ENCODE measurements around the gene BTAF1. TPM values are rescaled to one million over a fixed set of nuclear protein-coding genes. Genes with fewer than 3 reads are reported as not detected.

Gene BTAF1
- polyA plus RNA-seq, 6 donors from 2014 or later: 9.2 to 25.8 (median 16.1) TPM

GRCh38 chr10:91974960-91975359, 51.4 kb downstream of the BTAF1 start:
- Mint-ChIP-seq H3K27ac (no peak overlapping the region), H3K4me1 (peaks cover 0 to 4% (median 0%) of the 10 kb centered on the region in 3 donors), H3K27me3 (no peaks in the 10 kb centered on the region), H3K4me3 (no peak overlapping the region), H3K36me3 (peaks cover 3 to 34% of the 10 kb centered on the region in 2 donors), H3K9me3 (peaks cover 0 to 2% (median 0%) of the 10 kb centered on the region in 7 donors)
- DNase-seq (no peak), ATAC-seq (ENCODE audit: low read depth in 2 of 2) (no peak)

GRCh38 chr10:91975438-91975837, 51.9 kb downstream of the BTAF1 start:
- H3K9me3 Mint-ChIP-seq: peaks cover 0 to 2% (median 0%) of the 10 kb centered on the region in 7 donors
- no peaks in the 10 kb centered on the region for H3K27me3 Mint-ChIP-seq
- no peak overlapping the region for H3K4me3 Mint-ChIP-seq
- ATAC-seq (ENCODE audit: low read depth in 2 of 2) (no peak), DNase-seq (no peak)
- peaks cover 0 to 29% of the 10 kb centered on the region in 2 donors for H3K36me3 Mint-ChIP-seq
- H3K27ac Mint-ChIP-seq: peak overlapping the region in 1 of 6 donors; percentile 4
- peaks cover 0 to 4% (median 0%) of the 10 kb centered on the region in 3 donors for H3K4me1 Mint-ChIP-seq

- Mint-ChIP-seq H3K27ac (peak overlapping the region in 5 of 6 donors; percentile 0 to 70 (median 11)), H3K36me3 (peaks cover 0 to 22% of the 10 kb centered on the region in 2 donors)
- no peak for ATAC-seq (ENCODE audit: low read depth in 2 of 2)
These were observed 52.9 kb downstream of the BTAF1 start for GRCh38 chr10:91976317-91977051.

GRCh38 chr10:91977491-91977890, 53.9 kb downstream of the BTAF1 start:
- Mint-ChIP-seq H3K4me1 (peaks cover 0 to 4% (median 0%) of the 10 kb centered on the region in 3 donors), H3K27ac (peak overlapping the region in 1 of 6 donors; percentile 1), H3K36me3 (peaks cover 1 to 14% of the 10 kb centered on the region in 2 donors), H3K9me3 (peaks cover 0 to 2% (median 0%) of the 10 kb centered on the region in 7 donors), H3K27me3 (no peaks in the 10 kb centered on the region), H3K4me3 (no peak overlapping the region)
- ATAC-seq (ENCODE audit: low read depth in 2 of 2) (no peak), DNase-seq (no peak)

More at GRCh38 chr10:91976317-91977051, 52.9 kb downstream of the BTAF1 start:
- Mint-ChIP-seq H3K4me3 (no peak overlapping the region), H3K4me1 (peaks cover 0 to 4% (median 0%) of the 10 kb centered on the region in 3 donors), H3K9me3 (peaks cover 0 to 2% (median 0%) of the 10 kb centered on the region in 7 donors), H3K27me3 (no peaks in the 10 kb centered on the region)
- no peak for DNase-seq

- ATAC-seq (ENCODE audit: low read depth in 2 of 2): no peak
- no peaks in the 10 kb centered on the region for H3K27me3 Mint-ChIP-seq
- H3K9me3 Mint-ChIP-seq: peaks cover 0 to 2% (median 0%) of the 10 kb centered on the region in 7 donors
- peaks cover 12 to 17% of the 10 kb centered on the region in 2 donors for H3K36me3 Mint-ChIP-seq
- peaks cover 0 to 4% (median 0%) of the 10 kb centered on the region in 3 donors for H3K4me1 Mint-ChIP-seq
- peak overlapping the region in 2 of 6 donors; percentile 12 to 42 for H3K27ac Mint-ChIP-seq
- no peak for DNase-seq
- no peak overlapping the region for H3K4me3 Mint-ChIP-seq
These were observed 55.0 kb downstream of the BTAF1 start for GRCh38 chr10:91978585-91978984.

- ATAC-seq (ENCODE audit: low read depth in 2 of 2) (no peak), DNase-seq (no peak)
- Mint-ChIP-seq H3K27me3 (no peaks in the 10 kb centered on the region), H3K27ac (peak overlapping the region in 2 of 6 donors; percentile 9 to 23), H3K4me3 (no peak overlapping the region), H3K36me3 (peaks cover 19 to 26% of the 10 kb centered on the region in 2 donors), H3K9me3 (peaks cover 0 to 2% (median 0%) of the 10 kb centered on the region in 7 donors), H3K4me1 (peaks cover 0 to 4% (median 0%) of the 10 kb centered on the region in 3 donors)
These were observed 56.7 kb downstream of the BTAF1 start for GRCh38 chr10:91980319-91980718.

- Mint-ChIP-seq H3K36me3 (peaks cover 41 to 44% of the 10 kb centered on the region in 2 donors), H3K4me3 (no peak overlapping the region), H3K27me3 (no peaks in the 10 kb centered on the region), H3K9me3 (peaks cover 0 to 2% (median 0%) of the 10 kb centered on the region in 7 donors), H3K4me1 (peaks cover 0 to 10% (median 0%) of the 10 kb centered on the region in 3 donors), H3K27ac (peak overlapping the region in 2 of 6 donors; percentile 2 to 29)
- DNase-seq (no peak), ATAC-seq (ENCODE audit: low read depth in 2 of 2) (no peak)
These were observed 59.8 kb downstream of the BTAF1 start for GRCh38 chr10:91983416-91983815.

GRCh38 chr10:91987397-91988037, 63.9 kb downstream of the BTAF1 start:
- H3K27me3 Mint-ChIP-seq: no peaks in the 10 kb centered on the region
- peaks cover 39 to 40% of the 10 kb centered on the region in 2 donors for H3K36me3 Mint-ChIP-seq
- H3K27ac Mint-ChIP-seq: peak overlapping the region in 1 of 6 donors; percentile 15
- peaks cover 0 to 6% (median 0%) of the 10 kb centered on the region in 3 donors for H3K4me1 Mint-ChIP-seq
- ATAC-seq (ENCODE audit: low read depth in 2 of 2) (no peak), DNase-seq (no peak)
- peak overlapping the region in 1 of 8 donors; percentile 16 for H3K4me3 Mint-ChIP-seq
- no peaks in the 10 kb centered on the region for H3K9me3 Mint-ChIP-seq

GRCh38 chr10:91992031-91992430, 68.5 kb downstream of the BTAF1 start:
- peaks cover 0 to 6% (median 0%) of the 10 kb centered on the region in 3 donors for H3K4me1 Mint-ChIP-seq
- no peak overlapping the region for H3K4me3 Mint-ChIP-seq
- no peak for ATAC-seq (ENCODE audit: low read depth in 2 of 2)
- no peaks in the 10 kb centered on the region for H3K9me3 Mint-ChIP-seq
- no peaks in the 10 kb centered on the region for H3K27me3 Mint-ChIP-seq
- no peak for DNase-seq
- peak overlapping the region in 1 of 6 donors; percentile 49 for H3K27ac Mint-ChIP-seq
- peaks cover 12 to 28% of the 10 kb centered on the region in 2 donors for H3K36me3 Mint-ChIP-seq

GRCh38 chr10:91996266-91996665, 72.7 kb downstream of the BTAF1 start:
- Mint-ChIP-seq H3K27ac (no peak overlapping the region), H3K4me3 (no peak overlapping the region), H3K9me3 (peaks cover 0 to 6% (median 2%) of the 10 kb centered on the region in 7 donors), H3K36me3 (peaks cover 8 to 35% of the 10 kb centered on the region in 2 donors), H3K4me1 (peaks cover 0 to 5% (median 0%) of the 10 kb centered on the region in 3 donors), H3K27me3 (no peaks in the 10 kb centered on the region)
- DNase-seq: no peak
- no peak for ATAC-seq (ENCODE audit: low read depth in 2 of 2)

GRCh38 chr10:92001581-92001980, 78.0 kb downstream of the BTAF1 start:
- Mint-ChIP-seq H3K4me1 (peaks cover 0 to 10% (median 0%) of the 10 kb centered on the region in 3 donors), H3K36me3 (peaks cover 17 to 40% of the 10 kb centered on the region in 2 donors), H3K9me3 (peaks cover 0 to 9% (median 4%) of the 10 kb centered on the region in 7 donors), H3K27ac (peak overlapping the region in 1 of 6 donors; percentile 33), H3K4me3 (no peak overlapping the region), H3K27me3 (no peaks in the 10 kb centered on the region)
- DNase-seq (no peak), ATAC-seq (ENCODE audit: low read depth in 2 of 2) (no peak)

- Mint-ChIP-seq H3K9me3 (peaks cover 0 to 9% (median 4%) of the 10 kb centered on the region in 7 donors), H3K4me1 (peaks cover 0 to 10% (median 0%) of the 10 kb centered on the region in 3 donors), H3K27me3 (no peaks in the 10 kb centered on the region), H3K36me3 (peaks cover 17 to 37% of the 10 kb centered on the region in 2 donors), H3K27ac (peak overlapping the region in 1 of 6 donors; percentile 51), H3K4me3 (no peak overlapping the region)
- ATAC-seq (ENCODE audit: low read depth in 2 of 2) (no peak), DNase-seq (no peak)
These were observed 78.4 kb downstream of the BTAF1 start for GRCh38 chr10:92001995-92002394.

- peaks cover 0 to 9% (median 4%) of the 10 kb centered on the region in 7 donors for H3K9me3 Mint-ChIP-seq
- no peak overlapping the region for H3K4me3 Mint-ChIP-seq
- ATAC-seq (ENCODE audit: low read depth in 2 of 2): no peak
- H3K36me3 Mint-ChIP-seq: peaks cover 17 to 30% of the 10 kb centered on the region in 2 donors
- no peak overlapping the region for H3K27ac Mint-ChIP-seq
- H3K4me1 Mint-ChIP-seq: peaks cover 0 to 10% (median 0%) of the 10 kb centered on the region in 3 donors
- H3K27me3 Mint-ChIP-seq: no peaks in the 10 kb centered on the region
- DNase-seq: no peak
These were observed 79.7 kb downstream of the BTAF1 start for GRCh38 chr10:92003258-92003657.
